HG03460 (cell line): ENCODE results near the gene GIGYF2.
"Not testable (repeated sequence)": the region's sequence is repeated elsewhere in the genome, so short reads cannot be mapped to it uniquely, and the experiment has no call there.

Source experiments
- ATAC-seq: cut with Tn5 transposase; IDR thresholded peaks from one replicate; pipeline ENCODE4 v1.9.1; 2021; ENCODE audit not compliant: unreplicated experiment

The GIGYF2 gene

DNA sequence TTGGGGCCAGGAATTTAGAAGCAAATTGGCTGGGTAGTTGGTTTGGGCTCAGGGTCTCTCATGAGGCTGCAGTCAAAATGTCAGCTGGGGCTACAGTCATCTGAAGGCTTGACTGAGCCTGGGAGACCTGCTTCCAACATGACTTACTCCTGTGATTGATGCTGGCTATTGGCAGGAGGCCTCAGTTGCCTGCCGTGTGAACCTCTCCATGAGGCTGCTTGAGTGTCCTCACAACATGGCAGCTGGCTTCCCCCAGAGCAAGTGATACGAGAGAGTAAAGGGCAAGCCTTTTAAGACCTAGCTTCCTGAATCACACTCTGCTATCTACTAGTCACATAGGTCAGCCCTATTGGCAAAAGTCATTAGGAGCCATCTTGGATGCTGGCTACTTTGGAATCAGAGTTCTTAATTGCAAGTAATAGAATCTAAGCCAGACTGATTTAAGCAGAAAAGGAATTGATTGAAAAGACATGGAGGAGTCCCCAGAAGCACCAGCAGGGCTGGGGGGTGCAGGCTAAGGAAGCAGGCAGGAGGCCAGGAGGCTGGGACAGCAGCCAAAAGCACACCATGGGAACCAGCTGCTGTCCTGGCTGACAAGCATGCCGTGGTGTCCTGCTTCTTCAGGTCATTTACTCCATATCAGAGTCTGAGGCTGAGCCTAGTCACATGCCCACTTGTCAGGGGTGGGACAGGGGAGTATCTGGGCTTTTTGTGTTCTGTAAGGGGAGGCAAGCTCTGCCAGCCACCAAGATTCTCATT, 7.8 kb upstream of the GIGYF2 start:
- no peak for ATAC-seq

DNA sequence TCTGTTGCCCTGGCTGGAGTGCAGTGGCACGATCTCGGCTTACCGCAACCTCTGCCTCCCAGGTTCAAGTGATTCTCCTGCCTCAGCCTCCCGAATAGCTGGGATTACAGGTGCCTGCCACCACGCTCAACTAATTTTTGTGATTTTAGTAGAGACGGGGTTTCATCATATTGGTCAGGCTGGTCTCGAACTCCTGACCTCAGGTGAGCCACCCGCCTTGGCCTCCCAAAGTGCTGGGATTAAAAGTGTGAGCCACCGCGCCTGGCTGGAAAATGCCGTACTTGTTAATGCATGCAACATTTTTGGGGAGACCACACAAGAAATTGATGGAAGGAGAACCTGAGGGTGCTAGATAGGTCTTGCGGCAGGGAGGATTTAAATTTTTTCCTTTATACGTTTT, 6.0 kb upstream of the GIGYF2 start:
- not testable (repeated sequence) for ATAC-seq

DNA sequence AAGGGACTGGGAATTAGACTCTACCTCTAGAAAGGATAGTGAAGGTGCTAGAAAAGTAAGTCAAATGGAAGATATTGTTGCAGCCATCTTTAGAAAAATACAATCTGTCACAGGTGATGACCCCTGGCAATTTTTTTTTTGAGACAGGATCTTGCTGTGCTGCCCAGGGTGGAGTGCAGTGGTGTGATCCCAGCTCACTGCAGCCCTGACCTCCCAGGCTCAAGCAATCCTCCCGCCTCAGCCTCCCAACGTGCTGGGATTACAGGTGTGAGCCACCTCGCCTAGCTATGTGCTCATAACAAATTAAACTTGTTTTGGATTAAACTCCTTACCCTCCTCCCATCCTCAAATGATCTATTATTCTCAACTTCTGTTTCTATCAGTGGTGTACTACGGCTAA, 3.8 kb upstream of the GIGYF2 start:
- no peak for ATAC-seq

DNA sequence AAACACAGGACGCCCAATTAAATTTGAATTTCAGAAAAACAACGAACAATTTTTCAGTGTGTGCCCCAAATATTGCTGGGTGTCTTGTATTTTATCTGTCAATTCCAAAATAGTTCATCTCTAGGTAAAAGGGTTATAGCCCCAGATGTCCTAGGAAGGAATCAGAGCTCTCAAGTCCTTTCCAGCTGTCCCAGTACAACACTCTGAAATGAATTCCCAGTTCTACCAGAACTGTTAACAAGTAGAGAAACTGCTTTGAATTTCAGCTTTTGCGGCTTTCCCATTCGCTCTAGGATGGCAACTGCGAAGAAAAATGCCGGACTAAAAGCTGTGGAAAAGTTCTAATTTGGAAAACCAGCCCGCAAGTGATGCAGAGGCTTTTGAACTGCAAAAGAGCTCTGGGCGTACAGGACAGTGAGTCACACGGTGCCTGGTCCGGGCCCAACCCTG, 497 bp upstream of the GIGYF2 start:
- no peak for ATAC-seq

DNA sequence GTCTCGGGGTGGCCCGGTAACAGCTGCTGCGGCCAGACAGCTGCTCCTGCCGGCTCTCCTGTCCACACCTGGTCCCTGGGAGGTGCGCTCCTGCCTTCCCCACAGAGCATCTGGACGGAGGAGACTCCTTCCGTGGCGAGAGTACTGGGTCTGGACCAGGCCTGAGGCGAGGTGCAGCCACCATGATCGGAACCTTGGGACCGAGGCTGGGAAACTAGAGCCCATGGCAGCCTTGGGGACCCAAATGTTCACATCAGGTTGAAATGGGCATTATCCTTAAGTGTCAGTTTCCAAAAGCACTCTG, 628 bp downstream of the GIGYF2 start:
- ATAC-seq: no peak

DNA sequence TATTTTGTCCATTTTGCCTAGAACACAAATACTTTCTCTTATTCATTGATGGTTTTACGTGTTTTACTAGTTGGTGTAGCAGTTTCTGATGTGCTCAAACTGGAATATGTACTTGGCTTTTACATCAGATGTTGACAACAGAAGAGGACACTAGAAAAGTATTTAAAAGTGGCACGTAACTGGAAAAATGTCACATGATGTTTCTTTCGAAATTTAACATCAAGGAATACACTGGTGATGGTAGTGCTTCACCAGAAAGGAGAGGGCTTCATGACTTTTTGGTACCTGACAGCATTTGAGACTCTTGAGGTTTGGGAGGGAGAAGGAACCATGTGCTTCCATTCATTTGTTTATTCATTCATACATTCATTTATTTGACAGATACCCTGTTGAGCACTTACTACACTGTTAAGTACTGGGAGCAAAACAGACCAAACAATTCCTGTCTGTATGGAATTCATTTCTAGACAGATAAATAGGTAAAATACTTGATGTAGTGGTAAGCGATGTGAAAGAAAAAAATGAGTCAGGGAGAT, 1.5 kb downstream of the GIGYF2 start:
- no peak for ATAC-seq

DNA sequence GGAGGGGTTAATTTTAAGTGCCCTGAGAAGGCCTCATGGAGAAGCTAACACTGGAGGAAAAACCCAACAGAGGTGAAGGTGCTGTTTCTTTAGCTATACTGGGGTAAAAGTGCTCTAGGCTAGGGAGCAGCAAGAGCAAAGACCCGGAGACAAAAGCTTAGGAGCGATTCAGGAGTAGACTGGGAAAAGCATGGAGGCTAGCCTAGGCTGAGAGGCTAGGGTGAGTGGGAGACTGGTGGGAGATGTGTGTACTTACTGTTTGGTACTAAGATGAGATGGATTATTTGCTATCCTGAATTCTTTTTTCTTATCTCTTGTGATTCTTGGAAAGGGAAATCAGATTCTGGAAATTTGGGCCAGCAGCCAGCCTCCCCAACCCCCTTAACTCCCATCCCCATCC, 2.0 kb downstream of the GIGYF2 start:
- ATAC-seq: no peak

DNA sequence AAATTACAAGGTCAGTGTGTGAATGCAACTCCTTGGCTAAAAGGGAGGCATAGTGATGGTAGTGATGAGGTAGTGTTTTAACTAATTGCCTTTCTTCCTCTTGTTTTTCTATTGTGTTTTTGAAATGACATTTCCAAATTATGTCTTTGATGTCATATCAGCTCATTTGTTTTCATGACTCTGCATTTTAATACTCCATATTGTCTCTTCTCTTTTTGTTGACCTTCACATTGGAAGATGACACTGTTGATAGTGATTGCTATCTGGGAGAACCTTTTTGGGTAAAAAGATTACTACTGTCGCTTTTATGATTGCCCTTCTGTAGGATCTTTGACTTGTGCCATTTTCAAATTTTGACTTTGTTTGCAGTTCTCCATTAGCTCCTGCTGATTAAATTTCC, 3.0 kb downstream of the GIGYF2 start:
- ATAC-seq: no peak

DNA sequence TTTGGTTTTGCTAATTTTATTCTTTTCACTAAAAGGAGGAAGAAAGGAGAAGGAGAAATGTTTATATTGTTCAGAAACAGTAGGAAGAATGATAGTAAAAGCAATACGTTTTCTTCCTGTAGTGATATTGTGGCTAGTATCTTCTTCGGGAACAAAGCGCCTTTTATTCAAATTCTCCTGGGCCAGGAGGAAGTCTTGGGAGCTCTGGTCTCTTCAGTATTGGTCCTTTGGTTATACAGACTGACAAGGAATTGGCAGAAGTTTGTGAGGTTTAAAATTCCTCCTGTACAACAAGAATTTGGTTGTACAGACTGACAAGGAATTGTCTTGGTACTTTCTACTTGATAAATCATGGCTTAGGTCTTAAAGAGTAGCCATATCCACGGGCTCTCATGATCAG, 9.9 kb downstream of the GIGYF2 start:
- no peak for ATAC-seq

DNA sequence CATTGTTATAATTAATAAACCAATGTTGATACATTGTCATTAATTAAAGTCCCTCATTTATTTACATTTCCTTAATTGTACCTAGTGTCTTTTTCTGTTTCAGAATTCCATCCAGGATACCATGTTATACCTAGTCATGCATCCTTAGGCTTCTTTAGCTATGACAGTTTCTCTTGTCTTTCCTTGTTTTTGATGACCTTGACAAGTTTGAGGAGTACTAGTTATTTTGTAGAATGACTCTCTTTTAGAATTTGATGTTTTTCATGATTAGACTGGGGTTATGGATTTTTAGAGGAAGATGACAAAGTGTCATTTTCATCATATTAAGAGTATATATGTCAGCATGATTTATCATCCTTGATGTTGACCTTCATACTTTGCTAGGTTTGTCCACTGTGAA, 16.4 kb downstream of the GIGYF2 start:
- no peak for ATAC-seq

DNA sequence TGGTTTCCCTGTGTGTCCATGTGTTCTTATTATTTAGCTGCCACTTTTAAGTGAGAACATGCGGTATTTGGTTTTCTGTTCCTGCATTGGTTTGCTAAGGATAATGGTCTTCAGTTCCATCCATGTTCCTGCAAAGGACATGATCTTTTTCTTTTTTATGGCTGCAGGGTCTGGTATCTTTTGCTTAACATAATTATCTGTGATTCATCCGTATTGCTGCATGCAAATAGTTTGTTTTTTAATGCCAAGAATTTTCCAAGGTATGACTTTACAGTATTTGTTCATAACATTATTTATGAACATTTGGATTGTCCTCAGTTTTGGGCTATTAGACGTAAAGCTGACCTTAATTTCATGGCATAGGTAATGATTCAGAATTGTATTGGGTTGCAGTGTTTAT, 17.8 kb downstream of the GIGYF2 start:
- no peak for ATAC-seq

DNA sequence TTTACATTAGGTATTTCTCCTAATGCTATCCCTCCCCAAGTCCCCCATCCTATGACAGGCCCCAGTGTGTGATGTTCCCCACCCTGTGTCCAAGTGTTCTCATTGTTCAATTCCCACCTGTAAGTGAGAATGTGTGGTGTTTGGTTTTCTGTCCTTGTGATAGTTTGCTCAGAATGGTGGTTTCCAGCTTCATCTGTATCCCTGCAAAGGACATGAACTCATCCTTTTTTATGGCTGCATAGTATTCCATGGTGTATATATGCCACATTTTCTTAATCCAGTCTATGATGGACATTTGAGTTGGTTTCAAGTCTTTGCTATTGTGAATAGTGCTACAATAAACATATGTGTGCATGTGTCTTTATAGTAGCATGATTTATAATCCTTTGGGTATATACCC, 22.9 kb downstream of the GIGYF2 start:
- not testable (repeated sequence) for ATAC-seq

DNA sequence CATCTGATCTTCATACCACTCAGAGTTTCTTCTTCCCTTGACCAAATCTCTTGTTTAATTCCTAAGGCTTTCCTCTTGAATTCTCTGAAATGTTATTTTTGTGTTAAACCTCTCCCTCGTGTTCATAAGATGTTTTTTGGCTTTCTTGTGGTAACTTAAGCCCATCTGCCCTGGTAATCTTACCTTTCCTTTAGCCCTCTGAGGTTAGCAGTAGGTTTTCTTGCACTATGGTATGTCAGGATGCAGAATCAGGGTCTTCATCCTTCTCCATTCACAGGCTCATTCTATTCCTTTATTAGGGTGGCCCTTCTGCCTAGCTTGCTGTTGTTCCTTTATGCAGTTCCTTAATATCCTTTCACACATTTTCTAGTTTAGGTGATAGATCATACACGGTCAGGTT, 24.1 kb downstream of the GIGYF2 start:
- ATAC-seq: no peak

DNA sequence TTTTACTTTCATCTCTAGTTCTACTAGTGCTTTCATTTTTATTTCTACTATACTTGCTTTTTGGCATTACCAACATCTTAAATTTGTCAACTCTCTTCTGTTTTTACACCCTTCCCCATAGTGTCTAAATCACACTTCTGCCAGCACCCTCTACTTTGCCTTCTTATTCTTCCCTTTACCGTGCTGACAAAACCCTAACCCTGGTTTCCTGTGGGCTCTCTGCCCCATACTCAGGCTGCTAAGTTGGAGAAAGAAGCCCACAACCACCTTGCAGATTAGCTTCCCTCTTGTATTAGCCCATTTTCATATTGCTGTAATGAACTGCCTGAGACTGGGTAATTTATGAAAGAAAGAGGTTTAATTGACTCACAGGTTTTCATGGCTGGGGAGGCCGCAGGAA, 24.8 kb downstream of the GIGYF2 start:
- no peak for ATAC-seq

DNA sequence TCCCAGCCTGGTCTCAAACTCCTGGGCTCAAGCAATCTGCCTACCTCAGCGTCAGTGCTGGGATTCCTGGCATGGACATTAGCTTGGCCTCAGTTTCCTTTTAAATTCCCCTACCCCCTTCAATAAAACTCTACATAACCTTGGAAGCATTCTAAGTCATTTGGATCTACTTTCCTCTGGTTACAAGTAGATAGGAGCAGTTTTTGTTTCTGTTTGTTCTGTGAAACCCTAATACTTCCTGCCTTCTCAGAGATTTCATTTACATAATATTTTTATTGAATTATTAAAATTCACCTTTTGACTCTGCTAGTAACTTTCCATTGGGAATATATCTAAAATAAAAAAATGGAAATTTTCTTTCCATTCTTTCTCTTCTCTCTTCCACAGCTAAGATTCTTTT, 25.9 kb downstream of the GIGYF2 start:
- no peak for ATAC-seq

DNA sequence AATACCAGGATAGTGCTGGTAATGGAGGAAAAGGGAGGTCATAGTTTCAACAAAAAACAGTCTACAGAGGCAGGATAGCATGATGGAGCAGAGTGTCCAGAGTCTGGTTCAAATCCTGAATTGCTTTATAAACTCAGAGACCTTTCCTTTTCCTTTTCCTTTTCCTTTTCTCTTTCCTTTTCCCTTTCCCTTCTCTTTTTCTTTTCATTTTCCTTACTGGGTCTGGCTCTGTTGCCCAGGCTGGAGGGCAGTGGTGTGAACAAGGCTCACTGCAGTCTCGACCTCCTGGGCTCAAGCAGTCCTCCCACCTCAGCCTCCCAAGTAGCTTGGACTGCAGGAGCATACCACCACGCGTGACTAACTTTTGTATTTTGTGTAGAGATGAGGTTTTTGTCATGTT, 31.7 kb downstream of the GIGYF2 start:
- no peak for ATAC-seq

DNA sequence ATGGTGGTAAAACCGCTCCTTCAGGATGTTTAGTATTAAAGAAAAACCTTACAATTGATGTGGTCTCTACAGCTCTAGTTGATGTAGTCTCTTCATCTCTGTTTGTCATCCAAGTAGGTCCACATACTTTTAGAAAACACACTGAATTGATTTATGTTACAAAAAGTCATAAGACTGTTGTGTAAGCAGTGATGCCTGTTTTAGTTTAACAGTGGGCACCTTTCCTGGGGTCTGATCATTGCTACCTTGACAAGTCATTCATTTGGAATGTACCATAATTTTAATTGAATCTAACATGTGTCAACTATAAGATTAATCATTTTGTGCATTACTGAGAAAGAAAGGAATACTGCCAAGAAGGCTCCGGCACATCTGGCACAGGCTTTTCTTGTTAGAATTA, 34.3 kb downstream of the GIGYF2 start:
- ATAC-seq: no peak

DNA sequence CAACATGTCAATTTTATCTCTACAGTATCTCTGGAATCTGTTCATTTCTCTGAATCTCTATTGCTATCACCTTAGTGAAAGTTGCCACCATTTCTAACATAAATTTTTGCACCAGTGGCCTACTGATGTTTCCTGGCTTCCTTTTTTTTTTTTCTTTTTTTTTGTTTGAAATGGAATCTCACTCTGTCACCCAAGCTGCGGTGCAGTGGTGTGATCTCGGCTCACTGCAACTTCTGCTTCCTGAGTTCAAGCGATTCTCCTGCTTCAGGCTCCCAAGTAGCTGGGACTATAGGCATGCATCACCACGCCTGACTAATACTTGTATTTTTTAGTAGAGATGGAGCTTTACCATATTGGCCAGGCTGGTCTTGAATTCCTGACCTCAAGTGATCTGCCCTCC, 44.2 kb downstream of the GIGYF2 start:
- no peak for ATAC-seq

DNA sequence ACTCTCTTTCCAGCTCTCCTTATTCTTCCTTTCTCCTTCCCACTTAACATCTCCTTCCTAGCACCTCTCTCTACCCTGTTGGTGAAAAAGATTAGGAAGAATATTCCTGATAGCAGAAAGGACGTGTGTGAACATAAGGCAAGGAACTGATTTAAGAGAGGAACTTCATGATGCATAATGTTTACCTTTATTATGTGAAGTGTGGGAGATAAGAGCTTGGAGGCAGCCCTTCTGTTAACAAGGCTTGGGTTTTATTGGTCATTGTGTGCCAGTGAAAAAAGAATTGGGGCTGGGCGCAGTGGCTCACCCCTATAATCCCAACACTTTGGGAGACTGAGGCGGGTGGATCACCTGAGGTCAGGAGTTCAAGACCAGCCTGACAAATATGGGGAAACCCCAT, 44.8 kb downstream of the GIGYF2 start:
- ATAC-seq: no peak

DNA sequence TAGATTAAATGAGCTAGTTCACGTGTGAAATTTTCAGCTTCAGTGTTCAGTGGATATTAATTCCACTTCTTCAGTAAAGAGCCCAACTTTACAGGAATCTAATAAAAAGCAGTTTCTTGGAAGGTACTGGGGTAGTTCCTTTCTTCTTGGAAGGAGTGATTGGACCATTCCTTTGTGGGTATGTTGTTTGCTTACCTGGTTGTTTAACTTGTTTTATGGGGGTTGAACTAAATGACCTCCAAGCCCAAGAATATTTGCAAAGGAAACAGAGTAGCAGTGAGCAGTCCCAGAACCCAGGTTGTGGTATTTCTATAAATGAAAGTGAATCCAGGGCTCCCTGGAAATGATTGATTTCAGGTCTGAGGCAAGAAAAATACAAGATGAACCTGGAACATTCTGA, 47.8 kb downstream of the GIGYF2 start:
- no peak for ATAC-seq

DNA sequence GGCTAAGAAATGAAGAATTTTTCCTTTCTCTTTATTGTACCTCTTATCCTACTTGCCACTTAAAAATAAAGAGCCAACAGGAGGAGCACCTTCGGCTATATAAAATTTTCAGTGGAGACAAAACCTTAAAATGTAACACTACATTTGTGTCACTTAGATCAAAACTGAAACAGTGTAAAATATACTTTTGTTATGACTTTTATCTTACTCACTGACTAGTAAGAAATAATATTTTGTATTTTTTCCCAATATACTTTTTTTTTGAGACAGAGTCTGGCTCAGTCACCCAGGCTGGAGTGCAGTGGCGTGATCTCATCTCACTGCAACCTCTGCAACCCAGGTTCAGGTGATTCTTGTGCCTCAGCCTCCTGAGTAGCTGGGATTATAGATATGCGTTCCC, 50.9 kb downstream of the GIGYF2 start:
- no peak for ATAC-seq

DNA sequence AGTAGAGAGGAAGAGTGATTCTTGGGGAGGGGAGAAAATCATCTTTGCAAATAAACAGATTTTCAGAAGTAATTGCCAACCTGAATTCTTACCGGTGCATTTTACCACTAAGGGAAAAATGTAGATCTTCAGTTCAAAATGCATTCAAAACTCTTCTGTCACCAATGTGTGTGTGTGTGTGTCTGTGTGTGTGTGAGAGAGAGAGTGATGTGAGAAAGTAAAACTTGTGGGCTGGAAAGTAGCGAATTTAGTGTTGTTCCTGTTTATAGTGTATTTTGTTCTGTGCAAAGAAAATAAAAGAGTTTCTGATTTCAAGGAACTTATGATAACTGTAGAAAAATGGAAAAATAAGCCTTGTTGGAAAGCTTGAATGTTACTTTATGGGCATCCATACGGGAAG, 52.2 kb downstream of the GIGYF2 start:
- no peak for ATAC-seq

DNA sequence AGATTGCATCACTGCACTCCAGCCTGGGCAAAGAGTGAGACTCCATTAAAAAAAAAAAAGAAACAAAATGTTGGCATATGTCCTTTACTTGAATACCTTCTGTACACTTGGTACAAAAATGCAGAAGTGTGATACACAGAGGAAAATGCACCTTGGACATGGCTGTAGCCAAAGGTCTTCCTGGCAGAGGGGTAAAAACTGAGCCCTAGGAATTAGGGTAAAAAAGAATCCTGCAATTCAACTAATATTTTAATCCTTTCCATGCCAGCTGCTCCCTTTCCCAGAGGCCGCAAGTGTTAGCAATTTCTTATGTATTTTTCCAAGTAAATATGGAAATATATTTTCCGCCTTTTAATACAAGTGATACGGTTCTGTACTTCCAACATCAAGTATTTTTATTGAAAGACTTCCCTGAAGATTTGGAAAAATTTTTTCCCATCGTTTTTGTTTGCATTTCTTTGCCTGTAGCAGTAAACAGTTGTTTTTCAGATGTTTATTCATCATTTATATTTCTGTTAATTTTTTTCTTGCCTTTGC, 53.1 kb downstream of the GIGYF2 start:
- ATAC-seq: no peak
